ENCODE data around the gene PARD6B.
"Not testable (repeated sequence)": the region's sequence is repeated elsewhere in the genome, so short reads cannot be mapped to it uniquely, and the experiment has no call there.

PARD6B gene

GRCh38 chr20:50746138-50746940, 15.0 kb downstream of the PARD6B start:
- no peak for DNase-seq

GRCh38 chr20:50747275-50747674, 15.9 kb downstream of the PARD6B start:
- DNase-seq = no peak

GRCh38 chr20:50750145-50750671, 18.8 kb downstream of the PARD6B start:
- no peak for DNase-seq

DNA sequence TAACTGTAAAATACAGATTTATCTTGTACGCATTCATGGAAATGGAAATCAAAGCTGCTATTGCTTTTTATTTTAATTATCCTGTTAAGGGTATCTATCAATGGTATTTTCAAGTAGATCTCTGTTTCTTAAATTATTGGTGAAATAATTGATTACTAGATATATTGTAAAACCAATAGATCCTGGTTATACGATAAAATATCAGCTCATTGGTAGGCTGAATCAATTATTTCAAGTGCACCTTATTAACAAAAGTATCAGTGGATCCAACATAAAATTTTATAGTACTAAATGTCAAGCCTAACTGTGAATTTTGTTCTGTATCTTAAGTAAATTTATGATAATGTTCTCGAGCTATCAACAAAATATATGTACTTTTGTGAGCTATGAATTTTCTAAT, 21.8 kb downstream of the PARD6B start:
- DNase-seq = no peak

DNA sequence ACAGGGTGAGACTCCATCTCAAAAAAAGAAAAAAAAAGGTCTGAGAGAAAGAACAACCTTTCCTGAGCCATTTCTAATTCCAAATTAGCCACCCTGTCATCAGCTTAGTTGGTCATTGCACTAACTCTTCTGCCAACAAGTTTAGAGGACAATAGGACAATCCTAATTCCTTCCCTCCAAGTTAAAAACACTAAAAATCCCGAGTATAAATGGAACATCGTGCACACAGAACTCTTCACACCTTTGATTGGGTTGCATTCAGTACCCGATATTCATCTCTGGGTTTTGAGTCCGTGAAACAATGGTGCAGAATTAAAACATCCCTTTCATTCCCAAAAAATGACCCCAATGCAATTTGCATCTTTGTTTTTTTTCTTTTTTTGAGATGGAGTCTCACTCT, 23.0 kb downstream of the PARD6B start:
- no peak for DNase-seq

DNA sequence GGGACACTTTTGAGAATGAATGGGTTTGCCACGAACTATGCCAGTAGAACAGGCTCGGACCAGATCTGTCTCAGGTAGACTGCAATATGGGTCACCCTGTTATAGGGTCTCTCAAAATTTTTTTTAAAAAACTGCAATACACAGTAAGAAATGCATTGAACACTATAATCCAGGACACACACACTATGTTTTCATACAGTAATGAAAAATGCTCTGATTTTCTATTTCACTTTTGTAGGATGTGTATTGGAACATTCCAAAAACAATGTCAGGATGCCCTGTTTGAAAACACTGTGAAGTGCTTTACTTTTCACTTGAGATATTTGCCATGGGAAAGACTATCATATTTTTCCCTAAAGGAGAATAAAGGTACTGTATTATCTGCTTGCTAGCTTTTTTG, 25.1 kb downstream of the PARD6B start:
- no peak for DNase-seq

- DNase-seq = no peak
Observed at GRCh38 chr20:50758469-50758868, 27.1 kb downstream of the PARD6B start.

- DNase-seq = no peak
Observed at GRCh38 chr20:50758992-50759391, 27.6 kb downstream of the PARD6B start.

DNA sequence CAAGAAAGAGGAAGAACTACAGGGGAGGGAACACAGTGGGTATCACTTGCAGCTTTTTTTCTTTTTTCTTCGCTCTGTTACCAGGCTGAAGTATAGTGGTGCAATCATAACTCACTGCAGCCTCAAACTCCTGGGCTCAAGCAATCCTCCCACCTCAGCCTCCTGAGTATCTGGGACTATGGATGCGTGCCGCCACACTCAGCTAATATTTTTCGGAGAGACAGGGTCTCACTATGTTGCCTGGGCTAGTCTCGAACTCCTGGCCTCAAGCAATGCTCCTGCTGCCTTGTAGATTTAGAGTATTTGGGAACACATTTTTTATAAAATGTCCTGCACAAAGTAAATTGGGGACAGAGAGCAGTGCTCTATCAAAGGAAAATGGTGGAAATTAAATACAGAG, 28.3 kb downstream of the PARD6B start:
- DNase-seq = no peak

DNA sequence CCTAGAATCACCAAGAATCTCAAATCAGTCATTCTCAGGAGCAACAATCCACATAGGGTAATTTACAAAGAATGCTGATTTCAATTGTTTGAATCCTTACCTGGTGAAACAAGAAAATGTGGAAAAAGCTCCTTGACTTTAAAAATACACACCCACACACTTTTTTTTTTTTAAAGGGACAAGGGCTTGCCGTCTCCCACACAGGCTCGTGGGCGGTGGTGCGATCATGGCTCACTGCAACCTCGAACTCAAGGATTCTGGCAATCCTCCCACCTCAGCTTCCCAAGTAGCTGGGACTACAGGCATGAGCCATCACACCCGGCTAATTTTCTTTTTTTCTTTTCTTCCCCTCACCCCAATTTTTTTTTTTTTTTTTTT, 30.7 kb downstream of the PARD6B start:
- no peak for DNase-seq

GRCh38 chr20:50762435-50763220, 31.2 kb downstream of the PARD6B start:
- peak in 1 of 2 experiments; percentile 30 for DNase-seq

DNA sequence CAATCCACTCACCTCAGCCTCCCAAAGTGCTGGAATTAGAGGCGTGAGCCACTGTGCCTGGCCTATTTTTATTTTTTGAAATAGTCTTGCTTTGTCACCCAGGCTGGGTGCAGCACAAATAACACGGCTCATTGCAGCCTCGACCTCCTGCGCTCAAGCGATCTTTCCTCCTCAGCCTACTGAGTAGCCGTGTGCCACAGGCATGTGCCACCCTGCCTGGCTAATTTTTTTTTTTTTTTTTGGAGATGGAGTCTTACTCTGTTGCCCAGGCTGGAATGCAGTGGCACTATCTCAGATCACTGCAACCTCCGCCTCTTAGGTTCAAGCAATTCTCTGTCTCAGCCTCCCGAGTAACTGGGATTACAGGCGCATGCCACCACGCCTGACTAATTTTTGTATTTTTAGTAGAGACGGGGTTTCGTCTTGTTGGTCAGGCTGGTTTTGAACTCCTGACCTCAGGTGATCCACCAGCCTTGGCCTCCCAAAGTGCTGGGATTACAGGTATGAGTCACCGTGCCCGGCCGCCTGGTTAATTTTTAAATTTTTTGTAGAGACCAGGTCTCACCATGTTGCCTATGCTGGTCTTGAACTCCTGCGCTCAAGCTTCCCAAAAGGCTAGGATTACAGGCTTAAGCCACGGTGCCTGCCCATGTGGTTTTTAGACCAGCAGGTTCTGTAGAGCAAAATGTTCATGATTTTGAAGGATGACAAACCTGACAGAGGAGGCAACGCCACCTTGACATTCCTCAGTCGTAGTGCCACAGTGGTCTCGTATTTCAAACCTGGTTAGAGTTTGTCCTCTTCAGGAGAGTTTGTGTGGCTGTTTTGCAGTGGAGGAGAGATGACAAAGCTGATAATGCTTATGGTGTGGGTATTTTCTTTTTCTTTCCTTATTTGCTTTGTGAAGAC, 32.4 kb downstream of the PARD6B start:
- not testable (repeated sequence) for DNase-seq

DNA sequence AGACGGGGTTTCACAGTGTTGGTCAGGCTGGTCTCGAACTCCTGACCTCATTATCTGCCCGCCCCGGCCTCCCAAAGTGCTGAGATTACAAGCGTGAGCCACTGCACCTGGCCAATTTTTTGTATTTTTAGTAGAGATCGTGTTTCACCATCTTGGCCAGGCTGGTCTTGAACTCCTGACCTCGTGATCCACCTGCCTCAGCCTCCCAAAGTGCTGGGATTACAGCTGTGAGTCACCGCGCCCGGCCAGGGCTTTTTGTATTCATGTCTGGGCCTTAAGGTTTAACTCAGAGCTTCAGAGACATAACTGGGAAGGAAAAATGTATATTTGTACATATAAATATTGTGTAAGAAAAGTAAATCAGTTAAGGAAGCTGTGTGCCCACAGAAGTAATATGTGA, 33.9 kb downstream of the PARD6B start:
- DNase-seq = not testable (repeated sequence)

- DNase-seq = no peak
Observed at GRCh38 chr20:50765674-50766073, 34.3 kb downstream of the PARD6B start.

DNA sequence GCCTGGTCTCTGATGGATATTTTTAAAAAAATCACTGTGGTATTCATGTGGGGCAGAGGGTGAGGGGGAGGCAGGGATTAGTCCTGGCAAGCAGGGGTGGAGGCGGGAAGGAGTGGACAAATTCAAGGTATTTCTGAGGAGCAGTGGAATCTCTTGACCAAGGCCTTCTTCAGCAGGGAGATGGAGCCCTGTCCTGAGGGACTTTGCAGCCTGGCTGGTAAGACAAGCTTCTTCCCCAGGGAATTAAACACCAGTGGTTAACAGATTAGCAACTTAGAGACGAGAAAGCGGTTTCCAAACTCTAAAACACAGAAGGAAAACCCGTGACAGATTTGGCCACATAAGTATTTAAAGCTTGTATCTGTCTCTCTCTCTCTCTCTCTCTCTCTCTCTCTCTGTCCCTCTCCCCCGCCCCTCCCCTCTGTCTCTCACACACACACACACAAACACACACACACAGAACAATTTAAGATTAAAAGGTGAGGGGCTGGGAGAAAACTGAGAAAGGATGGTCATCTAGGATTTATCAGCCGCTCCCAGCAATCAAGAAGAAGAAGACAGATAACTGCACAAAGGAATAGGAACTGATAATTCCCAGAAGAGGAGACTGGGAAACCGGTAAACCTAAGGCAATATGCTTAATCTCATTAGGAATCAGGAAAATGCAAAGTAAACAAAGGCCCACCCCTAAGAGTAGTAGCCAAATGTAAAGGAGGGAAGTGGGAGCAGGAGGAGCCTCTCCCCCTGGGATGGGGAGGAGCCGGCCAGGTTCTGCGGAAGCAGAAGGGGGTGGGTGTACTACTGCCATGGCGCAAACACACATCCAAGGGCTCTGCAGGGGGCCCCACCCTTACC, 35.8 kb downstream of the PARD6B start:
- not testable (repeated sequence) for DNase-seq

DNA sequence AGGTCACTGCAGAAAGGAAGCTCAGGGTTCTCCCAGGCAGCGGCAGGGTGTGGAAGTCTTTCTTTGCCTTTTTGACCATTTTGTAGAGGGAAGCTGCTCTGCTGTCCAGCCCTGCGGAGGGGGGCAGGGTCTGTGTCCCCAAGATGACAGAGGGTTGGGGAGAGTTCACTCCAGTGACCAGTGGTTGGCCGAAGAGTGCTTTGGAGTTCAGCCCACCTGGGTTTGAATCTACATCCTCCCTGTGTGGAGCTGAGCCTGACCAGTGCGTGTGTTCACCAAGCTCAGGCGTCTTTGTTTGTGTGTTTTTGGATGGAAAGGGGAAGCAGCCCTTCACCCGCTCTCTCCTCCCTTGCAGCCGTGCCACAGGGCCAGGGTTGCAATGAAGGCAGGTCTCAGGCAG, 37.6 kb downstream of the PARD6B start:
- not testable (repeated sequence) for DNase-seq

- not testable (repeated sequence) for DNase-seq
Observed at GRCh38 chr20:50769551-50770085, 38.2 kb downstream of the PARD6B start.

DNA sequence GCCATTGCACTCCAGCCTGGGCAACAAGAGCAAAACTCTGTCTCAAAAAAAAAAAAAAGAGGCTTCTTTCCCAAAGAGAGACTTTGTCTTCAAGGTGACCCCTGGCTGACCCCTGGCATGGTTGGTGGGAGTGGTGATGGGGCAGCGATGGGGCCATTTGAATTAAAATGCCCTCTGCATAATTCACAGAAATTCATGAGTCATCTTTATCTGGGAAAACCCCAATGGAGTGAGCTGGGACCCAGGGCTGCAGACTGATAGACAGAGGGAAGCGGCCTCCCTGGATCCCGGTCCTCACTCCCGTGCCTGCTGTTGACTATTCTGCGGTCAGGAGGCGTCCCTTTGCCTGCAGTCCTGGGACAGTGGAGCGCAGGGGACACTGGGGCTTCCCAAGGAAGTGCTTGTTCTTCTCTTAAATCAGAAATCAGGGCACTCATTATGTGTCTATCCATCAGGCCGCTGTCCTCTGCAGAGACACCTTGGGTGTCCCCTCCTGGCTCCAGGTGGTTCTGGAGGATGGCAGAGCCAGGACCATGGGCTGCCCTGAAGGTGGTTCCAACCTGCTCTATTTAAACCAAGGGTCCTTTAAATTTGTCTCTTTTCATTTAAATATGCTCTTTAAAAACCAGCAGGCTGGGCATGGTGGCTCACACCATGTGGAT, 40.2 kb downstream of the PARD6B start:
- DNase-seq = not testable (repeated sequence)

GRCh38 chr20:50772420-50773185, 41.2 kb downstream of the PARD6B start:
- DNase-seq = no peak

GRCh38 chr20:50774515-50774914, 43.1 kb downstream of the PARD6B start:
- DNase-seq = no peak
